ENCODE measurements around the gene ATP4B.

DNA sequence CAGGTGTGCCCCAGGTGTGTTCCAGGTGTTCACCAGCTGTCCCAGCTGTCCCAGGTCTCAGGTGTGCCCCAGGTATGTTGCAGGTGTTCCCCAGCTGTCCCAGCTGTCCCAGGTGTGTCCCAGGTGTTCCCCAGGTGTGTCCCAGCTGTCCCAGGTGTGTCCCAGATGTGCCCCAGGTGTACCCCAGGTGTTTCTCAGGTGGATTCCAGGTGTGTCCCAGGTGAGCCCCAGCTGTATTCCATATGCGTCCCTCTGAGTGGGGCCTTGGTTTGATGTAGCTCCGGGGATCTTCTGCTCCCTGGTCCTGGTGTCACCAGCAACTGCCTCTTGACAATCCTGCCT lies 8.3 kb upstream of the ATP4B start:
- TF ChIP-seq EZH2 (IDR thresholded peaks at IDR 0.05; ENCODE audit: borderline replicate concordance), result no peak
- TF ChIP-seq, protein P1, sequence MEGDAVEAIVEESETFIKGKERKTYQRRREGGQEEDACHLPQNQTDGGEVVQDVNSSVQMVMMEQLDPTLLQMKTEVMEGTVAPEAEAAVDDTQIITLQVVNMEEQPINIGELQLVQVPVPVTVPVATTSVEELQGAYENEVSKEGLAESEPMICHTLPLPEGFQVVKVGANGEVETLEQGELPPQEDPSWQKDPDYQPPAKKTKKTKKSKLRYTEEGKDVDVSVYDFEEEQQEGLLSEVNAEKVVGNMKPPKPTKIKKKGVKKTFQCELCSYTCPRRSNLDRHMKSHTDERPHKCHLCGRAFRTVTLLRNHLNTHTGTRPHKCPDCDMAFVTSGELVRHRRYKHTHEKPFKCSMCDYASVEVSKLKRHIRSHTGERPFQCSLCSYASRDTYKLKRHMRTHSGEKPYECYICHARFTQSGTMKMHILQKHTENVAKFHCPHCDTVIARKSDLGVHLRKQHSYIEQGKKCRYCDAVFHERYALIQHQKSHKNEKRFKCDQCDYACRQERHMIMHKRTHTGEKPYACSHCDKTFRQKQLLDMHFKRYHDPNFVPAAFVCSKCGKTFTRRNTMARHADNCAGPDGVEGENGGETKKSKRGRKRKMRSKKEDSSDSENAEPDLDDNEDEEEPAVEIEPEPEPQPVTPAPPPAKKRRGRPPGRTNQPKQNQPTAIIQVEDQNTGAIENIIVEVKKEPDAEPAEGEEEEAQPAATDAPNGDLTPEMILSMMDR (IDR thresholded peaks at IDR 0.05; ENCODE audit: poor library complexity), result no peak
- TF ChIP-seq EZH2phosphoT487 (IDR thresholded peaks at IDR 0.05; ENCODE audit: low read depth, severe bottlenecking, unreplicated experiment), result no peak
